ACC112 (cell line): ENCODE measurements around the gene TMEM63C.
A peak's percentile ranks its signal among the peaks of the same experiment; 100 is the strongest.

ENCODE experiments used
- H2AFZ ChIP-seq: fragments of 200-600 bp; sonication (generic); one replicate; pipeline ENCODE4 v1.6.0; 2017; ENCODE audit warnings: antibody characterized with exemption, low read length; ENCODE audit not compliant: unreplicated experiment
- H3K27ac ChIP-seq: fragments of 200-600 bp; sonication (generic); 2 replicates; pipeline ENCODE4 v1.5.1; 2014; ENCODE audit warnings: low read depth, mild to moderate bottlenecking, antibody characterized with exemption, low read length, moderate library complexity
- H3K27me3 ChIP-seq: fragments of 200-600 bp; sonication (generic); 2 replicates; pipeline ENCODE4 v1.6.1; 2014; ENCODE audit warnings: mild to moderate bottlenecking, antibody characterized with exemption, low read length, moderate library complexity, mixed read lengths; ENCODE audit not compliant: insufficient read depth
- H3K36me3 ChIP-seq: fragments of 200-600 bp; sonication (generic); 2 replicates; pipeline ENCODE4 v1.6.1; 2016; ENCODE audit warnings: mild to moderate bottlenecking, antibody characterized with exemption, low read length, moderate library complexity, mixed read lengths; ENCODE audit not compliant: insufficient read depth
- H3K4me1 ChIP-seq: fragments of 200-600 bp; sonication (generic); one replicate; pipeline ENCODE4 v1.6.1; 2016; ENCODE audit warnings: low read length, mixed read lengths; ENCODE audit not compliant: insufficient read depth, unreplicated experiment, control insufficient read depth
- H3K4me3 ChIP-seq: fragments of 200-600 bp; sonication (generic); 2 replicates; pipeline ENCODE4 v1.5.1; 2014; ENCODE audit warnings: mild to moderate bottlenecking, low read depth, low read length
- H3K79me2 ChIP-seq: fragments of 200-600 bp; sonication (generic); one replicate; pipeline ENCODE4 v1.6.0; 2016; ENCODE audit warnings: low read length; ENCODE audit not compliant: control insufficient read depth, unreplicated experiment, insufficient read depth

The TMEM63C gene

DNA sequence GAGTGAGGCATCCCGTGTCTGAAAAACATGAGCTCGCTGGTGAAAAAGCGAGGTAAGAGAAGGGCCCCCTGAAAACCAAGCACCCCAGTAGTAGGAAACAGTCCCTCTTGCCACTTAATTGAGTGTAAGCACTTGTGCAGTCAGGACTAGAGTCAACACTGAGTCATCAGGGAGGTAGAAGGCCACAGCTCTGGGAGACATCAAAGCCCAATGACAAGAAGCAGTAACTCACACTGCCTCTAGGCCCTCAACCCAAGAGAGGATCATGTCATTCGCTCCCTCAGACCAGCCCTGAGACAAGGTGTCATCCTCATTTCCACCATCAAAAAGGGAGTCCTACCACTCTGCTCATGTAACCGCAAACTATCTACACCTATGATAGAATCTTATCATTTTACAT is 121.3 kb downstream of the TMEM63C start:
- H3K27ac ChIP-seq = peak overlapping the region; percentile 90
- H3K79me2 ChIP-seq = no peaks in the 10 kb centered on the region
- H3K4me1 ChIP-seq = peaks cover 39% of the 10 kb centered on the region
- H2AFZ ChIP-seq = no peak overlapping the region
- peaks cover 6% of the 10 kb centered on the region; the same call in 1 of the 2 replicates for H3K36me3 ChIP-seq
- H3K4me3 ChIP-seq = peak overlapping the region; percentile 41; the same call in 1 of the 2 replicates
- no peaks in the 10 kb centered on the region for H3K27me3 ChIP-seq

DNA sequence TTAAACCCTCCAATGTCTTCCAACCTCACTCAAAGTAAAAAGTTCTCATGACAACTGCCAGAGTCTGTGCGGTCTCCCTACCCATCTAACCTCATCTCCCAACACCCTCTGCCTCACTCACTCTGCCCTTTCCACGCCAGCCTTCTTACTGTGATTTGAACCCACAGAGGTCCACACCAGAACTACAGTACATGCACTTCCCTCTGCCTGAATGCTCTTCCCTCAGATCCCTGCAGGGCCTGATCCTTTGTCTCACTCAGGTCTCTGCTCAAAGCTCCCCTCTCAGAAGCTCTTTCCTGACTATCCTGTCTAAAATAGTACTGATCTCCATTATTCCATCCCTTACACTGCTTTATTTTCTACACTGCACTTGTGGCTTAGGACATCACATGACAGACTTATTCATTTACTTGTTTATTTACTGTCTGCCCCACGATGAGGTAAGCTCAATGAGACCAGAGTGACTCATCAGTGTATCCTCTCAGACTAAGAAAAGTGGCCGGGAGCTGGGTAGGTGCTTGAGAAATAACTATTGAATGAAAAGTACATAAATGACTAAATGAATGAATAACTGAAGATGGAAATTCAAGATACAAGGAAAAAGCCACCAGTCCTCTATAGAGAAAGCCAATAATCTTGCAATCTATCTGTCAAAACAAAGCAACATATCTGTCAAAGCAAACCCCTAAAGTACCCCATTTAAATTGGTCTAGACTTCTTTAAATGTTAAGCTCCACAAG is 122.0 kb downstream of the TMEM63C start:
- Histone ChIP-seq H3K4me1 (peaks cover 39% of the 10 kb centered on the region), H3K79me2 (no peaks in the 10 kb centered on the region), H2AFZ (no peak overlapping the region), H3K4me3 (peak overlapping the region; percentile 41; the same call in 1 of the 2 replicates), H3K27ac (peak overlapping the region; percentile 90), H3K27me3 (no peaks in the 10 kb centered on the region), H3K36me3 (peaks cover 6% of the 10 kb centered on the region; the same call in 1 of the 2 replicates)

DNA sequence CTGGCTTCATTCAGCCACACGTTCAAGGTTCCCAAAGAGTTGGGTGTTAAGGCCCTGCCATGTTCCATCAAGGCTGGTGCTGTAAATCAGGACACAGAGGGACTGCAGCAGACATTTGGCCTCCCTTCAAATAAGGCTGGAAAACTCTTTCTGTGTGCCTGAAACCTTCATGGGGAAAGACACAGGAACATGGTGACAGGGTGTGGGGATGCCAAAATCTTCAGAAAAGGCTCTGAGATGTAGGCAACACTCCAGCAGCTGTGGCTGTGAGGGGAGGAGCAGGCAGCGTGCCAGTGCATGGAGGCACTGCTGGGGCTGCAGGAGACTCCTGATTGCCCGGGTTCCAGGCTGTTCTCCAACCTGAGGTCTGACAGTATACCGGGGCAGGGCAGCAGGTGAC is 124.1 kb downstream of the TMEM63C start:
- peaks cover 39% of the 10 kb centered on the region for H3K4me1 ChIP-seq
- H3K4me3 ChIP-seq = no peak overlapping the region
- peaks cover 6% of the 10 kb centered on the region; the same call in 1 of the 2 replicates for H3K36me3 ChIP-seq

DNA sequence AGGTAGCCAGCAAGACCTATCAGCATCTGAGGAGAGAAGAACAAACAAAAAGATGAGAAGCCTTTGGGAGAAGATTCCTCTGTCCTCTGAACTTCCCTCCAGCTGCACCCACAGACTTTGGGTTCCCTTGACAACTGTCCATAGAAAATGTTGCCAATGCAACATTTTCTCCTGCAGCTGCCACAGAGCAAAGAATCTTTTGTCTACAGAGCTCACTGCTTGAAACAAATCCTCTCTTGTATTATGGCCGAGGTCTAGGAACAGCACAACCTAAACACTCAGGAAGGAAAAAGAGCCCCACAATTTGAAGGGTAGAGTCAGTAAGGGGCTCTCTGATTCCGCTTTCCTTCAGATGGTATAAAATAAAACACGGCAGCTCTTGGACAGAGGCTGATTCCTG is 124.8 kb downstream of the TMEM63C start:
- Histone ChIP-seq H3K27me3 (no peaks in the 10 kb centered on the region), H2AFZ (no peak overlapping the region), H3K27ac (no peak overlapping the region), H3K36me3 (peaks cover 6% of the 10 kb centered on the region; the same call in 1 of the 2 replicates), H3K4me1 (peaks cover 39% of the 10 kb centered on the region), H3K79me2 (no peaks in the 10 kb centered on the region), H3K4me3 (no peak overlapping the region)

More for the DNA sequence above, 124.1 kb downstream of the TMEM63C start:
- Histone ChIP-seq H3K27me3 (no peaks in the 10 kb centered on the region), H3K27ac (no peak overlapping the region), H2AFZ (no peak overlapping the region), H3K79me2 (no peaks in the 10 kb centered on the region)

DNA sequence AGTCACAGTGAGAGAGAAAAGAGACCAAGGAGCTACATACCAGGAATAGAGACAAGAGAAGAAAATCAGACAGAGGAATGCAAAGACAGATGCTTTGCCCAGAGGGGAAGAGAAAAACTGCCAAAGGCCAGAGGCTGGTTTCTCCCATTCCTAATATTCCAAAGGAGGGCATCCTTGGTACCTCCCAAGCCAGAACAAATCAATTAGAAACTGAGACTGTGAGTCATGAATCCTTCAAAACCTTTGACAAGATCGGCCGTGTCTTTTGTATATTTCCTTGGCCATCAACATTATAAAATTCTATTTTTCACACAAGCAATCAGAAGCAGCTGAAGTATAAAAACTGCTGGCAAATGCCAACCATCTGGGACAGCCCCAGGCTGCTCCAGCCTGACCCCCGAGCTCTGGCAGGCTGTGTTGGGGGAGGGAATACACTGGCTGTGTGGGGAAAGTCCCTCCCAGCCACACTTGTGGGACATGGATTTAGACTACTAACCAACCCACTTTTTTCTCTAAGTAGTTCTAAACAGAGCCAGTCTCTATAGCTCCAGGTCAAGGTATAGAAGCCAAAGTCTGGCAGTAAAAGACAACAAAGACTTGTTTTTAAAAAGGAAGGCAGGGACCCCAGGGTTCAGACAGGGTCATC is 125.4 kb downstream of the TMEM63C start:
- Histone ChIP-seq H3K4me3 (no peak overlapping the region), H2AFZ (no peak overlapping the region), H3K27me3 (no peaks in the 10 kb centered on the region), H3K27ac (no peak overlapping the region), H3K79me2 (no peaks in the 10 kb centered on the region), H3K36me3 (peaks cover 6% of the 10 kb centered on the region; the same call in 1 of the 2 replicates), H3K4me1 (peaks cover 39% of the 10 kb centered on the region)
